NCI-H2227 (cell line): Measurements from ENCODE around the gene ETS1.

Experiments
- DNase-seq: peaks from one replicate; lab custom pipeline; 2025; ENCODE audit not compliant: unreplicated experiment; lab: John Stamatoyannopoulos, UW

The ETS1 gene

GRCh38 chr11:128547946-128548648, 39.3 kb downstream of the ETS1 start:
- DNase-seq = no peak

DNA sequence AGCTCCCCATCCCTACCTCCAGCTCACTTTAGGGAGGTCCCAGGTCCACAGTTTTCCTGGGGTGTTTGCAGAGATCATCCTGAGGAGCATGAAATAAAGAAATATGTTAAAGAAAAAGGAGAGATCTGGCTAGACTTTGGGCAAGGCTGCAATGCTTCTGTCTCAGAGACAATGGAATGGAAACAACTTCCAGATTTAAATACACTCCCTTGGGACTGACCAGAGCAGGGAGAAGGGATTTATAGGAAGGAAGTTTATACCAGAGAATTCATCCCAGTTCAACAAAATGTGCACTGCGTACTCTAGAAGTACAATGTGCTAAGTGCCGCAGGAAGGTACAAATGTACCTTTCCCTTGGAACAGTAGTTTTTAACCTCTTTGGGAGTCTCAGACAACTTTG, 40.4 kb downstream of the ETS1 start:
- no peak for DNase-seq

GRCh38 chr11:128544471-128545051, 42.8 kb downstream of the ETS1 start:
- no peak for DNase-seq

DNA sequence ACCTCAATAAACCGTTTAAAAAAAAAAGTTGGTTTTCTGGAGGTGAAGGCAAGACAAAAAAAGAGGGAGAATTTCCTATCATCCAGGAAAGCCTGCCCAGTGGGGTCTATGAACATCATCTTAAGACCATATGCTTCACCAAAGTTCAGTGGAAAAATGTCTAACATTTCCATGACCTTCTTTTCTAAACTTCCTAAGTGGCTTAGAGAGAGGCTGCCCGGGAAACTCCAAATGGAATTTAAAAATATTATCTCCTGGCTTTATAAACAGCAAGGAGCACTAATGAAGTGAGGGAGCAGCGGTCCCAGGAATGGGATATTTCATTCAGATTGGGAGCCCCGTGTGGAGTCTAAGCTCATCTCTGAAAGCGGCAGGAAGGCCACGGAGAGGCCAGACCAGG, 46.9 kb downstream of the ETS1 start:
- DNase-seq = no peak

- no peak for DNase-seq
These were observed 50.9 kb downstream of the ETS1 start for GRCh38 chr11:128536506-128536905.

DNA sequence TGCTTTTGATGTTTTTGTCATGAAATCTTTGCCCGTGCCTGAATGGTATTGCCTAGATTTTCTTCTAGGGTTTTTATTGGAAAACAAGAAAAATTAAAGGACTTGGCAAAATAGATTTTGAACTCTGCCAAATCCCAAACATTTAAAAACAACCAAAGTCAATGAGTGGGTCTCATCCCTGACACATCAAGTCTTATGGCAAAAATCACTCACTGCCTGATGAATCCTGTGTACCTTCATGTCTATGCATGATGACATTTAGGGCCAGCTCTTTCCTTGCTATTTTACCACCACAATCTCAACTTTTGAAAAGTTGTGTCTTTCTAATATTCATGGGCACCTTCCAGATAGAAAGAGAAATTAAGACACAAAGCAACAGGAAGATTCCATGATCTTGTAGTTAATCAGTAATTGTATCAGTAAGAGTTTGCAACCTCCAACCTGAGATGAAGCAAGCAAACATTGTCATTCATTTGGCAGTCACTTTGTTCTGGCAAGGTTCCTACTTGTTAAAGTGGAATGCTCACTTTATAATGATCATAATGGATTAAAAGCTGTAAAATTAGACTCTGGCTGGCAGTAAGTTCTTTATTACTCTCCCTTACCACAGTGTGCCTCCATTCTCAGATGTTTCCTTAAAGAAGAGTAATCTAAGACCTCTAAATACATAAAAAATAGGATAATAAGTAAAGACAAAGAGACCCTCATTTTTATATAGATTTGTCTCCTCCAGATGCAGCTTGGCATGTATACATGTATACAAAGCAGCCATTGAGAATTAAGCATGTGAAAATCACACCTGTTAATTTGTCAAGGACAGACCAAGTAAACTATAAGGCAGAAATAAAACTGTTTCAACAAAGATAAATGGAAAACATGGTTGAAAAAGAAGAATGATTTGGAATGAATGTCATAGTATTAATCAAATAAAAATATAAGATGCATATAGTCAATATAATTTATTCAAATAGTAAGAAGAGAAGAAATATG, 51.6 kb downstream of the ETS1 start:
- DNase-seq = no peak

DNA sequence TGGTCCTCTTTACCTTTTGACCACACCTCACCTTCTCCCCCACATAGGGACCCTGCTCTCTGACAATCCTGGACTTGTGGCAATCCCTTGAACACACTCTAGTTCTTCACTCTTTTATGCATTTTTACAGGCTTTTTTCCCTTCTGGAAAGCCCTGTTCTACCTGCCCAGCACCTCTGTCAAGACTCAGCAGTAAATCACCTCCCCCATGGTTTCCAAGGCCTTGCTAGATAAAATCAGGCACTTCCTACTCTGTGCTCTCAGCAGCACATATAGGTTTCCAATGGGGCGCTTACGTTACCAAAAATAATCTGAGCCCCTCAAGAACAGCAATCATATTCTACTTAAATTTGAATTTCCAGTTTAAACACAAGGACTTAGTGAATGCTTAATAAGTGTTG, 53.9 kb downstream of the ETS1 start:
- no peak for DNase-seq

- DNase-seq = no peak
These were observed 54.7 kb downstream of the ETS1 start for GRCh38 chr11:128532572-128533091.

GRCh38 chr11:128532016-128532571, 55.3 kb downstream of the ETS1 start:
- no peak for DNase-seq

DNA sequence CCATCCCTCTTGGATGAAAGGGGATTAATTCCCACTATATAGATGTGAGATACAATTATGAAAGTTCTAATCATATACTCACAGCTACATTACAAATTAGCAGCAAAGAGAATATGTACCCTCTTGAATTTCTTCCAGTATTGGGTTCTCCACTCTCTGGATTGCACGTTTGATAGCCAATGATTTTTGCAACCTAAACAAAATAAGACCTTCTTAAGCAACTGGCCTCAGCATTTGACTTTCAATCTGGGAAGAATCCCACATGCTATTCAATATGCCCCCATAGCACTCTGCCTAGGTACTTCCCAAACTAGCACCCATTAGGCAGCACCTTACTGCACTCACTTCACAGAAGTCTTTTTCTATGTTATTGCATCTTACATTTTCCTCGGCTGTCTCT, 55.8 kb downstream of the ETS1 start:
- DNase-seq = no peak

DNA sequence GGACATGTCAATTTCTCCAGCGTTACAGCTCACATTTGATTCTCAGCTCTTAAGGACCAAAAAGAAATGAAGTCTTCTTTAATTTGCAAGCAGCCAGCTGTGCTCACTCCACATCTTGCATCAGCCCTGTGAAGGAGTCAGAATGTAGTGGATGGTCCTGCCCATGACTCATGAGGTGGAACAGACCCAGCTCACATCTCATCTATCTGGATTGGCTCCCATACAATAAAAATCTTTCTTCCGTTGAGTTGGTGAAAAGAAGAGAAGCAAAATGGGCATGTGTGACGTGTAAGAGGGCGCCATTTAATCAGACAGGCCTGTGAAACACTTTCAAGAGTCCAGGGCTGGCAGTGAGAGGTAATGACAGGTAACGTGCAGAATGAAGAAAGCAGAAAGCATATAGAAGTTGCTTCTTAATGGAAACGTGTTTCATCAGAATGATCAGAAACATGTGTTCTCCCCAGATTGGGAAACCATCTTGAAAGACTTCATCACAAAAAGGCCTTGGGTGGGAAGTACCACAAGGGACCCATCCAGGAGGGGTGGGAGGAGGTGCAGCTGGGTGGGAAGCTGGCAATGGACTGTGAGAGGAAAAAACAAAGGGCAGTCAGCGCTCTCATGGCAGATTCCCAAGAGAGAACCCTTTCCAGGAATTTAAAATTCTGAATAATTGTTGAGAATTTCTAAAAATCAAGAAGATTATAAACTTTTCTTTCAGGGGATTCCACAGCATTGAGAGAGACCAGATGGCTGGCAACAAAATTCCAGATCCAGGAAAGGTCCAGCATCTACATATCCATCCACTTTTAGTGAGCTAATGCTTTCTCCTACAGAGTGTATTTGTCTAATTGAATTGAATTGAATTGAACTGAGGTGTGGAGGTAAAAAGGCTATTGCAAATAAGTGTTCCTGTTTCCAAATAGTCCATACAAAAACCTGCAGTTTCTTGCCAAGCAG, 57.0 kb downstream of the ETS1 start:
- DNase-seq = no peak

DNA sequence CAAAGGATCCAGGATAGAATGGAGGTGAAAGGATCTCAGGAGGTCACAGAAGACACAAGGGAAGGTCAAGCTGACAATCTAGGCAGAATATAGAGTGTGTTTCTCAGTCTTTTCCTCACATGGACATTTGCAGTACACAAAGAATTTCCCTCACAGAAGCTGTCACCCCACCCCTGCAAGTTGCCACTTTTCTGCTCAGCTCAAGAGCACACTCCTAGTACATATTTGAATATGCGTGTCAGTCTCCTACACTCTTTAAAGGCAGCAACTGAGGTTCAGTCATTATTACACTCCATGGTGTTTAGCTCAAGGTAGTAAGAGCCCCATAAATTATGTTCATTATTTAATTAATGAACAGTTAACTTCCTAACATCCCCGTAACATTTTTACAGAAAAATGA, 59.1 kb downstream of the ETS1 start:
- no peak for DNase-seq

GRCh38 chr11:128527046-128527445, 60.3 kb downstream of the ETS1 start:
- DNase-seq = no peak

GRCh38 chr11:128525411-128526243, 61.7 kb downstream of the ETS1 start:
- DNase-seq = no peak

DNA sequence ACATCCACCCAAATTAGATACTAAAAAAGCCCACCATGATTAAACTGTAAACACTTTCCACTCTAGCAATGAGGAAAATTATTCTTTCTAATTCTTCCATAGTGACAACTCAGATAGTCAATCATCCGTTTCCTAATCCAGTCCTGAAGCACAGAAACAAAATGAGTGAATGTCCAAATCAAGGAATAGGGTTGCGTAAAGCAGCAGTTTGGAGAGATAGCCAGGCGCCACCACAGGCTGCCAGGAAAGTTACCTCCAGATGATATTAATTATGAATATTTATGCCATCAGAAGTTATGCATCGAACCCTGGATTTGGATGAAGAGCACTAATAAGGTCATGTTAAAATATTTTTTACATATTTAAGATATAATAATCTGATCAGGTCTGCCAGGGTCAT, 63.2 kb downstream of the ETS1 start:
- DNase-seq = no peak

- DNase-seq = no peak
These were observed 63.7 kb downstream of the ETS1 start for GRCh38 chr11:128523641-128524040.

GRCh38 chr11:128522943-128523518, 64.3 kb downstream of the ETS1 start:
- no peak for DNase-seq

GRCh38 chr11:128522055-128522942, 65.1 kb downstream of the ETS1 start:
- peak; percentile 77 for DNase-seq
